Suprapubic skin (tissue), 4 donors: ENCODE data around the gene HS6ST1. TPM values are rescaled to one million over a fixed set of nuclear protein-coding genes. Genes with fewer than 3 reads are reported as not detected.
A peak's percentile ranks its signal among the peaks of the same experiment; 100 is the strongest.

Source experiments
- DNase-seq, 2 donors: peaks; one replicate each; pipeline ENCODE4 v3.0.0-alpha.2; 2019; ENCODE audit warnings: low spot score in 2 of 2
- H3K27ac ChIP-seq: fragments of 200-600 bp; sonication (generic); one replicate; pipeline ENCODE4 v1.5.1; 2019
- H3K27me3 ChIP-seq: fragments of 200-600 bp; sonication (generic); one replicate; pipeline ENCODE4 v1.5.1; 2019
- H3K36me3 ChIP-seq: fragments of 200-600 bp; sonication (generic); one replicate; pipeline ENCODE4 v1.5.1; 2019
- H3K4me1 ChIP-seq: fragments of 200-600 bp; sonication (generic); one replicate; pipeline ENCODE4 v1.5.1; 2019
- H3K4me3 ChIP-seq: fragments of 200-600 bp; sonication (generic); one replicate; pipeline ENCODE4 v1.5.1; 2019; ENCODE audit warnings: mild to moderate bottlenecking
- H3K9me3 ChIP-seq: fragments of 200-600 bp; sonication (generic); one replicate; pipeline ENCODE4 v1.5.1; 2019
- CTCF ChIP-seq, 2 donors: fragments of 200-600 bp in 1 of 2; fragments of 450-650 bp in 1 of 2; sonication (generic) in 1 of 2; IDR thresholded peaks; one replicate each; pipeline ENCODE4 v1.5.1; 2016 to 2019; ENCODE audit warnings: antibody characterized with exemption in 2 of 2, mild to moderate bottlenecking in 1 of 2, moderate library complexity in 1 of 2
- EP300 ChIP-seq: sonication (generic); formaldehyde crosslinking; IDR thresholded peaks from one replicate; pipeline ENCODE4 v1.6.1; 2017; ENCODE audit warnings: antibody characterized with exemption
- POLR2A ChIP-seq, 2 donors: fragments of 450-650 bp; IDR thresholded peaks; one replicate each; pipeline ENCODE4 v1.6.1; 2017; ENCODE audit warnings: antibody characterized with exemption in 2 of 2, mild to moderate bottlenecking in 2 of 2, moderate library complexity in 2 of 2
- POLR2AphosphoS5 ChIP-seq, 3 donors: sonication (generic); formaldehyde crosslinking; IDR thresholded peaks; one replicate each; pipeline ENCODE4 v1.6.1; 2017; ENCODE audit warnings: antibody characterized with exemption in 3 of 3
- WGBS: methylation state at CpG from one replicate; pipeline ENCODE4 v1.1.5; 2018; 5-methylcytosine and 5-hydroxymethylcytosine counted together
- total RNA-seq, 4 donors: library from RNA; depleted of rRNA; stranded (reverse); fragments of >200 nt; gene quantifications; one replicate each; pipeline ENCODE4 v1.1.0, GENCODE V29; 2016

The HS6ST1 gene
- total RNA-seq, 4 donors from 2014 or later: 55.7 to 75.0 (median 67.3) TPM

GRCh38 chr2:128302011-128302743 lies 16.5 kb downstream of the HS6ST1 start:
- Histone ChIP-seq H3K27me3 (no peaks in the 10 kb centered on the region), H3K9me3 (no peaks in the 10 kb centered on the region), H3K36me3 (no peaks in the 10 kb centered on the region), H3K4me1 (peaks cover 82% of the 10 kb centered on the region), H3K4me3 (no peak overlapping the region), H3K27ac (peak overlapping the region; percentile 50)
- DNase-seq: no peak
- no peak for TF ChIP-seq CTCF (IDR thresholded peaks at IDR 0.05)
- no peak for TF ChIP-seq EP300
- no peak for TF ChIP-seq POLR2AphosphoS5 (IDR thresholded peaks at IDR 0.05)
- no peak for TF ChIP-seq POLR2A (IDR thresholded peaks at IDR 0.05)
- 71% methylated on average over 6 of the region's 8 CpGs for WGBS

- TF ChIP-seq POLR2AphosphoS5 (IDR thresholded peaks at IDR 0.05): no peak
- no peak for TF ChIP-seq POLR2A (IDR thresholded peaks at IDR 0.05)
- no peak for TF ChIP-seq CTCF (IDR thresholded peaks at IDR 0.05)
- no peak for TF ChIP-seq EP300
- H3K9me3 ChIP-seq: no peaks in the 10 kb centered on the region
- no peaks in the 10 kb centered on the region for H3K36me3 ChIP-seq
- no peak overlapping the region for H3K4me3 ChIP-seq
- H3K27me3 ChIP-seq: no peaks in the 10 kb centered on the region
- no peak for DNase-seq
- peak overlapping the region; percentile 50 for H3K27ac ChIP-seq
- peaks cover 75% of the 10 kb centered on the region for H3K4me1 ChIP-seq
- WGBS: 43% methylated on average over 7 of the region's 13 CpGs
Measured at GRCh38 chr2:128301501-128301966, 17.1 kb downstream of the HS6ST1 start.

DNA sequence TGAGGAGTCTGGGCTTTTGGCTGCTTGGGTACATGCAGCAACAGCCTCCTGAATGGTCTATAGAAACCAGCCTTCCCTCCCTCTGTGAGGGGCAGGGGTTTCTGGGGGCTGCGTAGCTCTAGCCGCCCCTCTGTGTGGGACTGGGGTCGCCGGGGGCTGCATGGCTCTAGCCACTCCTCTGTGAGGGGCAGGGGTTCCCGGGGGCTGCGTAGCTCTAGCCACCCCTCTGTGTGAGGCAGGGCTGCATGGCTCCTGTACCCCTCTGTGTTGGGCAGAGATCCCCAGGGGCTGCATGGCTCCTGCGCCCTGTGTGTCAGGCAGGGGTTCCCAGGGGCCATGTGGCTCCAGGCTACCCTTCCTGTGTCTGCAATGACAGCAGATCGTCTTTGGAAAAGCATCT lies 17.6 kb downstream of the HS6ST1 start:
- TF ChIP-seq CTCF (IDR thresholded peaks at IDR 0.05) (no peak), POLR2A (IDR thresholded peaks at IDR 0.05) (no peak), EP300 (no peak), POLR2AphosphoS5 (IDR thresholded peaks at IDR 0.05) (no peak)
- Histone ChIP-seq H3K4me1 (peaks cover 73% of the 10 kb centered on the region), H3K36me3 (no peaks in the 10 kb centered on the region), H3K27me3 (no peaks in the 10 kb centered on the region), H3K9me3 (no peaks in the 10 kb centered on the region), H3K4me3 (no peak overlapping the region), H3K27ac (peak overlapping the region; percentile 52)
- no peak for DNase-seq
- 70% methylated on average over 2 of the region's 8 CpGs for WGBS

GRCh38 chr2:128300151-128301020 lies 18.3 kb downstream of the HS6ST1 start:
- peak overlapping the region; percentile 52 for H3K27ac ChIP-seq
- no peaks in the 10 kb centered on the region for H3K36me3 ChIP-seq
- DNase-seq: no peak
- H3K4me1 ChIP-seq: peaks cover 69% of the 10 kb centered on the region
- 61% methylated on average over 13 of the region's 23 CpGs for WGBS
- H3K27me3 ChIP-seq: no peaks in the 10 kb centered on the region
- no peak for TF ChIP-seq POLR2A (IDR thresholded peaks at IDR 0.05)
- TF ChIP-seq CTCF (IDR thresholded peaks at IDR 0.05): no peak
- TF ChIP-seq EP300: no peak
- no peak for TF ChIP-seq POLR2AphosphoS5 (IDR thresholded peaks at IDR 0.05)
- no peak overlapping the region for H3K4me3 ChIP-seq
- no peaks in the 10 kb centered on the region for H3K9me3 ChIP-seq

- Histone ChIP-seq H3K27ac (no peak overlapping the region), H3K27me3 (no peaks in the 10 kb centered on the region), H3K36me3 (no peaks in the 10 kb centered on the region), H3K4me1 (peaks cover 68% of the 10 kb centered on the region), H3K9me3 (no peaks in the 10 kb centered on the region), H3K4me3 (no peak overlapping the region)
- no peak for DNase-seq
- 100% methylated on average over 3 of the region's 11 CpGs for WGBS
- TF ChIP-seq EP300 (no peak), CTCF (IDR thresholded peaks at IDR 0.05) (no peak), POLR2A (IDR thresholded peaks at IDR 0.05) (no peak), POLR2AphosphoS5 (IDR thresholded peaks at IDR 0.05) (no peak)
Measured at GRCh38 chr2:128299628-128300027, 19.0 kb downstream of the HS6ST1 start.
